WTC11 (cell line): Measurements from ENCODE around the gene VPS41. TPM values are rescaled to one million over a fixed set of nuclear protein-coding genes. Genes with fewer than 3 reads are reported as not detected.

Experiments
- ATAC-seq: fragments of 200-7000 bp; cut with Tn5 transposase; 2 replicates; pipeline ENCODE4 v1.10.0; 2021; ENCODE audit warnings: mild to moderate bottlenecking, moderate library complexity
- CTCF ChIA-PET: fragments of 300-600 bp; sonication (Branson Sonifier 250); formaldehyde crosslinking; loops from one replicate; lab custom pipeline; 2021; ENCODE audit warnings: antibody characterized with exemption; lab: Charles Lee
- POLR2A ChIA-PET: fragments of 350-600 bp; sonication (Branson Sonifier 250); formaldehyde crosslinking; loops from one replicate; lab custom pipeline; 2021; ENCODE audit warnings: antibody characterized with exemption; lab: Charles Lee
- DNase-seq: peaks from one replicate; pipeline ENCODE4 v3.0.0; 2021; ENCODE audit warnings: low spot score
- H3K27ac Mint-ChIP-seq: 2 replicates; pipeline ENCODE4 v1.8.0; 2021; ENCODE audit warnings: mixed read lengths
- H3K27me3 Mint-ChIP-seq: 2 replicates; pipeline ENCODE4 v1.8.0; 2021; ENCODE audit warnings: low read depth, mild to moderate bottlenecking, moderate library complexity, mixed read lengths
- H3K36me3 Mint-ChIP-seq: 2 replicates; pipeline ENCODE4 v1.8.0; 2021; ENCODE audit warnings: mixed read lengths
- H3K4me1 Mint-ChIP-seq: 2 replicates; pipeline ENCODE4 v1.8.0; 2022; ENCODE audit warnings: mixed read lengths
- H3K4me3 Mint-ChIP-seq: 2 replicates; pipeline ENCODE4 v1.8.0; 2021; ENCODE audit warnings: mild to moderate bottlenecking, moderate library complexity, mixed read lengths
- H3K9me3 Mint-ChIP-seq: 2 replicates; pipeline ENCODE4 v1.8.0; 2021; ENCODE audit warnings: mixed read lengths
- CBFB ChIP-seq: sonication (generic); formaldehyde crosslinking; IDR thresholded peaks from 2 replicates; pipeline ENCODE4 v1.8.1; 2022; ENCODE audit warnings: mild to moderate bottlenecking, low read depth, missing genetic modification reagents
- CREB1 ChIP-seq: sonication (generic); formaldehyde crosslinking; IDR thresholded peaks from 2 replicates; pipeline ENCODE4 v1.8.0; 2023; ENCODE audit warnings: mild to moderate bottlenecking, missing genetic modification reagents
- E2F4 ChIP-seq: sonication (generic); formaldehyde crosslinking; IDR thresholded peaks from 2 replicates; pipeline ENCODE4 v1.8.1; 2022; ENCODE audit warnings: low read depth, mild to moderate bottlenecking, moderate library complexity, missing genetic modification reagents, borderline replicate concordance
- EMX1 ChIP-seq: fragments of 250-450 bp; sonication (Bioruptor Pico); IDR thresholded peaks from 2 replicates; pipeline ENCODE4 v1.8.0; 2021; ENCODE audit warnings: mild to moderate bottlenecking
- GTF2I ChIP-seq: fragments of 250-450 bp; sonication (Bioruptor Pico); conservative IDR thresholded peaks from 2 replicates; pipeline ENCODE4 v1.4.0; 2021; ENCODE audit warnings: mild to moderate bottlenecking
- KAT7 ChIP-seq: sonication (generic); formaldehyde crosslinking; IDR thresholded peaks from 2 replicates; pipeline ENCODE4 v1.8.1; 2023; ENCODE audit warnings: missing genetic modification reagents, mild to moderate bottlenecking, borderline replicate concordance
- NR1H2 ChIP-seq: sonication (generic); formaldehyde crosslinking; IDR thresholded peaks from 2 replicates; pipeline ENCODE4 v1.9.0; 2021; ENCODE audit warnings: mild to moderate bottlenecking, moderate library complexity, missing genetic modification reagents
- NR2C2 ChIP-seq: sonication (generic); formaldehyde crosslinking; IDR thresholded peaks from 2 replicates; pipeline ENCODE4 v1.8.0; 2022; ENCODE audit warnings: mild to moderate bottlenecking, missing genetic modification reagents
- PREB ChIP-seq: sonication (generic); formaldehyde crosslinking; IDR thresholded peaks from 2 replicates; pipeline ENCODE4 v1.8.1; 2022; ENCODE audit warnings: mild to moderate bottlenecking, missing genetic modification reagents, moderate library complexity, borderline replicate concordance
- STAT6 ChIP-seq: sonication (generic); formaldehyde crosslinking; conservative IDR thresholded peaks from 2 replicates; pipeline ENCODE4 v1.8.1; 2023; ENCODE audit warnings: mild to moderate bottlenecking, low read depth, missing genetic modification reagents, moderate library complexity
- TEAD4 ChIP-seq: sonication (generic); formaldehyde crosslinking; IDR thresholded peaks from 2 replicates; pipeline ENCODE4 v1.8.0; 2022; ENCODE audit warnings: mild to moderate bottlenecking, missing genetic modification reagents
- USF1 ChIP-seq: sonication (generic); formaldehyde crosslinking; IDR thresholded peaks from 2 replicates; pipeline ENCODE4 v1.8.0; 2022; ENCODE audit warnings: mild to moderate bottlenecking, missing genetic modification reagents
- USF2 ChIP-seq: sonication (generic); formaldehyde crosslinking; IDR thresholded peaks from 2 replicates; pipeline ENCODE4 v1.8.1; 2023; ENCODE audit warnings: mild to moderate bottlenecking, missing genetic modification reagents, moderate library complexity
- ZMAT4 ChIP-seq: fragments of 250-450 bp; sonication (Bioruptor Pico); IDR thresholded peaks from 2 replicates; pipeline ENCODE4 v1.9.0; 2021; ENCODE audit warnings: mild to moderate bottlenecking
- ZNF425 ChIP-seq: fragments of 250-450 bp; sonication (Bioruptor Pico); conservative IDR thresholded peaks from 2 replicates; pipeline ENCODE4 v1.9.0; 2021; ENCODE audit warnings: mild to moderate bottlenecking
- ZNF532 ChIP-seq: fragments of 250-450 bp; sonication (Bioruptor Pico); IDR thresholded peaks from 2 replicates; pipeline ENCODE4 v1.9.0; 2021; ENCODE audit warnings: mild to moderate bottlenecking, borderline replicate concordance
- ZNF671 ChIP-seq: fragments of 250-450 bp; sonication (Bioruptor Pico); IDR thresholded peaks from 2 replicates; pipeline ENCODE4 v1.8.0; 2021; ENCODE audit warnings: mild to moderate bottlenecking
- total RNA-seq: library from RNA; stranded (reverse); gene quantifications from 3 replicates; pipeline ENCODE4 v1.2.3, GENCODE V29; 2021

Gene VPS41
- total RNA-seq, 1 experiment from 2014 or later = 50.3 TPM

GRCh38 chr7:38872202-38872601 is 36.8 kb downstream of the VPS41 start:
- Mint-ChIP-seq H3K27ac (no peak overlapping the region), H3K4me1 (peaks cover 15% of the 10 kb centered on the region), H3K27me3 (no peaks in the 10 kb centered on the region), H3K36me3 (no peaks in the 10 kb centered on the region), H3K4me3 (no peak overlapping the region), H3K9me3 (no peaks in the 10 kb centered on the region)
- ChIA-PET POLR2A (no interaction called here), CTCF (interaction anchor here (2.2 kb wide), 1 partner anchor 9 kb away, joined by 9 read pairs; no protein-coding TSS in a partner anchor)
- DNase-seq (no peak), ATAC-seq (no peak)
- TF ChIP-seq NR1H2 (CRISPR knock-in tag) (no peak), STAT6 (no peak), NR2C2 (CRISPR knock-in tag) (no peak), CBFB (CRISPR knock-in tag) (no peak), ZMAT4 (CRISPR knock-in tag) (no peak), GTF2I (CRISPR knock-in tag) (no peak), USF1 (no peak)
- TF ChIP-seq, all 79 proteins: peak for 0

- POLR2A ChIA-PET = no interaction called here
- Mint-ChIP-seq H3K27me3 (no peaks in the 10 kb centered on the region), H3K27ac (no peak overlapping the region), H3K36me3 (no peaks in the 10 kb centered on the region), H3K4me3 (no peak overlapping the region), H3K4me1 (peaks cover 11% of the 10 kb centered on the region), H3K9me3 (no peaks in the 10 kb centered on the region)
- DNase-seq = no peak
- no peak for ATAC-seq
- no peak for TF ChIP-seq ZNF671 (CRISPR knock-in tag)
- no peak for TF ChIP-seq TEAD4 (CRISPR knock-in tag)
- CTCF ChIA-PET = interaction anchor here (1.1 kb wide), 1 partner anchor 11 kb away, joined by 5 read pairs; no protein-coding TSS in a partner anchor
Measured at GRCh38 chr7:38870147-38870546, 38.8 kb downstream of the VPS41 start.

- Mint-ChIP-seq H3K4me3 (no peak overlapping the region), H3K4me1 (peaks cover 7% of the 10 kb centered on the region), H3K36me3 (no peaks in the 10 kb centered on the region; the same call in 1 of the 2 replicates), H3K27ac (peak overlapping the region; percentile 75), H3K9me3 (no peaks in the 10 kb centered on the region), H3K27me3 (no peaks in the 10 kb centered on the region)
- DNase-seq (no peak), ATAC-seq (peak; percentile 67)
- ChIA-PET CTCF (interaction anchor here (0.9 kb wide), 1 partner anchor 408 kb away, joined by 3 read pairs; no protein-coding TSS in a partner anchor), POLR2A (no interaction called here)
- TF ChIP-seq CREB1 (no peak), E2F4 (CRISPR knock-in tag) (no peak), ZNF425 (CRISPR knock-in tag) (no peak), EMX1 (CRISPR knock-in tag) (no peak), PREB (CRISPR knock-in tag) (no peak), USF2 (CRISPR knock-in tag) (no peak), KAT7 (CRISPR knock-in tag) (no peak), ZNF532 (CRISPR knock-in tag) (no peak)
Measured at GRCh38 chr7:38863601-38864291, 45.2 kb downstream of the VPS41 start.
